PC-3 (cell line): ENCODE measurements around the gene HPDL. TPM values are rescaled to one million over a fixed set of nuclear protein-coding genes. Genes with fewer than 3 reads are reported as not detected.

ENCODE experiments used
- ATAC-seq: fragments of 200-7000 bp; cut with Tn5 transposase; 2 replicates; pipeline ENCODE4 v1.9.1; 2020; ENCODE audit warnings: mild to moderate bottlenecking, moderate library complexity
- BruUV-seq: library from RNA; stranded (reverse); fragments of 400-500 nt; replicated peaks from 2 replicates; lab custom pipeline; 2021; lab: Mats Ljungman, UMichigan
- CTCF ChIA-PET: fragments of 300-600 bp; sonication (Branson Sonifier 250); formaldehyde crosslinking; loops from one replicate; lab custom pipeline; 2022; ENCODE audit warnings: antibody characterized with exemption; lab: Charles Lee
- POLR2A ChIA-PET: fragments of 300-600 bp; sonication (Branson Sonifier 250); formaldehyde crosslinking; loops from one replicate; lab custom pipeline; 2022; ENCODE audit warnings: antibody characterized with exemption; ENCODE audit not compliant: unreplicated experiment; lab: Charles Lee
- DNase-seq: peaks from one replicate; pipeline ENCODE4 v3.0.0-alpha.2; 2015
- H2AFZ ChIP-seq: fragments of 300-600 bp; sonication (generic); 2 replicates; pipeline ENCODE4 v1.6.0; 2016; ENCODE audit warnings: antibody characterized with exemption, low read length
- H3F3A ChIP-seq: fragments of 300-600 bp; sonication (generic); one replicate; pipeline ENCODE4 v1.6.0; 2017; ENCODE audit warnings: antibody characterized with exemption, low read length, control low read depth, mild to moderate bottlenecking; ENCODE audit not compliant: unreplicated experiment
- H3K27ac ChIP-seq: fragments of 300-600 bp; sonication (generic); 2 replicates; pipeline ENCODE4 v1.5.1; 2016; ENCODE audit warnings: mild to moderate bottlenecking, low read length
- H3K27me3 ChIP-seq: fragments of 300-600 bp; sonication (generic); 2 replicates; pipeline ENCODE4 v1.6.1; 2016; ENCODE audit warnings: low read length, mixed read lengths
- H3K36me3 ChIP-seq: fragments of 300-600 bp; sonication (generic); 2 replicates; pipeline ENCODE4 v1.6.1; 2016; ENCODE audit warnings: low read depth, mixed run types, low read length, mixed read lengths
- H3K4me1 ChIP-seq: fragments of 300-600 bp; sonication (generic); 2 replicates; pipeline ENCODE4 v1.5.1; 2016; ENCODE audit warnings: low read length; ENCODE audit not compliant: insufficient read depth
- H3K4me2 ChIP-seq: fragments of 300-600 bp; sonication (generic); 2 replicates; pipeline ENCODE4 v1.6.0; 2016; ENCODE audit warnings: low read length
- H3K4me3 ChIP-seq: fragments of 300-600 bp; sonication (generic); 2 replicates; pipeline ENCODE4 v1.5.1; 2016; ENCODE audit warnings: mild to moderate bottlenecking, low read length, mixed read lengths
- H3K79me2 ChIP-seq: fragments of 300-600 bp; sonication (generic); 2 replicates; pipeline ENCODE4 v1.6.1; 2017; ENCODE audit warnings: low read length, mixed read lengths
- H3K9ac ChIP-seq: fragments of 300-600 bp; sonication (generic); 2 replicates; pipeline ENCODE4 v1.6.0; 2016; ENCODE audit warnings: mild to moderate bottlenecking, low read length
- H3K9me2 ChIP-seq: fragments of 300-600 bp; sonication (generic); replicated peaks from 2 replicates; pipeline ENCODE4 v1.6.1; 2016; ENCODE audit warnings: mixed run types, low read length, mixed read lengths
- H3K9me3 ChIP-seq: fragments of 300-600 bp; sonication (generic); 2 replicates; pipeline ENCODE4 v1.6.1; 2016; ENCODE audit warnings: low read length, mixed read lengths
- H4K20me1 ChIP-seq: fragments of 300-600 bp; sonication (generic); 2 replicates; pipeline ENCODE4 v1.6.1; 2016; ENCODE audit warnings: low read length, mixed read lengths
- CTCF ChIP-seq: fragments of 300-600 bp; sonication (generic); conservative IDR thresholded peaks from 2 replicates; pipeline ENCODE4 v1.5.1; 2017; ENCODE audit warnings: antibody characterized with exemption, low read depth, mild to moderate bottlenecking, low read length
- EZH2 ChIP-seq: fragments of 300-600 bp; sonication (generic); IDR thresholded peaks from one replicate; pipeline ENCODE4 v1.6.1; 2017; ENCODE audit warnings: antibody characterized with exemption, mild to moderate bottlenecking, low read length; ENCODE audit not compliant: unreplicated experiment
- EZH2phosphoT487 ChIP-seq: fragments of 300-600 bp; sonication (generic); IDR thresholded peaks from 2 replicates; pipeline ENCODE4 v1.6.1; 2018; ENCODE audit warnings: mild to moderate bottlenecking, antibody characterized with exemption, low read length, borderline replicate concordance
- intact Hi-C: fragments of 100-400 bp; cut with micrococcal nuclease; formaldehyde crosslinking; loops from 2 replicates; pipeline ENCODE4 v1.9.0; 2023
- total RNA-seq: library from RNA; depleted of rRNA; stranded (reverse); fragments of >200 nt; gene quantifications from 2 replicates; pipeline ENCODE4 v1.2.3, GENCODE V29; 2014

The HPDL gene
- total RNA-seq, 1 experiment from 2014 or later = not detected

GRCh38 chr1:45329445-45329844 lies 2.8 kb downstream of the HPDL start:
- Histone ChIP-seq H2AFZ (no peak overlapping the region), H3K9ac (no peak overlapping the region), H3K9me2 (no peaks in the 10 kb centered on the region), H3F3A (no peaks in the 10 kb centered on the region), H3K4me2 (peak overlapping the region; percentile 20), H3K9me3 (no peaks in the 10 kb centered on the region), H4K20me1 (no peaks in the 10 kb centered on the region), H3K79me2 (no peaks in the 10 kb centered on the region), H3K27me3 (no peaks in the 10 kb centered on the region), H3K36me3 (no peaks in the 10 kb centered on the region), H3K4me1 (peaks cover 13% of the 10 kb centered on the region), H3K27ac (no peak overlapping the region), H3K4me3 (no peak overlapping the region)
- POLR2A ChIA-PET = no interaction called here
- ATAC-seq (peak; percentile 79), DNase-seq (peak; percentile 56)
- CTCF ChIA-PET = interaction anchor here (0.5 to 0.6 kb wide), 2 partner anchors 26 to 376 kb away, joined by 5 to 7 read pairs; no protein-coding TSS in a partner anchor
- no TSS peak for BruUV-seq
- intact Hi-C loops = no loop called here
- no peak for TF ChIP-seq EZH2
- no peak for TF ChIP-seq CTCF
- TF ChIP-seq EZH2phosphoT487 = no peak

GRCh38 chr1:45331436-45332345 lies 5.0 kb downstream of the HPDL start:
- no peak overlapping the region for H3K4me3 ChIP-seq
- no peaks in the 10 kb centered on the region for H3K36me3 ChIP-seq
- no peaks in the 10 kb centered on the region for H3K27me3 ChIP-seq
- H3K9me3 ChIP-seq = no peaks in the 10 kb centered on the region
- no peaks in the 10 kb centered on the region for H4K20me1 ChIP-seq
- H3K4me1 ChIP-seq = peaks cover 35% of the 10 kb centered on the region
- no TSS peak for BruUV-seq
- ChIA-PET POLR2A (no interaction called here), CTCF (no interaction called here)
- no peak overlapping the region for H3K27ac ChIP-seq
- ATAC-seq (no peak), DNase-seq (no peak)
- H3K9ac ChIP-seq = no peak overlapping the region
- H3K79me2 ChIP-seq = no peaks in the 10 kb centered on the region
- no peaks in the 10 kb centered on the region for H3K9me2 ChIP-seq
- TF ChIP-seq CTCF = no peak
- no peak for TF ChIP-seq EZH2phosphoT487
- no peak for TF ChIP-seq EZH2
- no peak overlapping the region for H3K4me2 ChIP-seq
- H3F3A ChIP-seq = no peaks in the 10 kb centered on the region
- intact Hi-C loops = no loop called here
- no peak overlapping the region for H2AFZ ChIP-seq

GRCh38 chr1:45332346-45332720 lies 5.6 kb downstream of the HPDL start:
- no peaks in the 10 kb centered on the region for H3K36me3 ChIP-seq
- ATAC-seq (no peak), DNase-seq (no peak)
- ChIA-PET CTCF (no interaction called here), POLR2A (no interaction called here)
- intact Hi-C loops = no loop called here
- H3K9me3 ChIP-seq = no peaks in the 10 kb centered on the region
- H3K79me2 ChIP-seq = no peaks in the 10 kb centered on the region
- no peak for TF ChIP-seq EZH2phosphoT487
- no peak for TF ChIP-seq EZH2
- TF ChIP-seq CTCF = no peak
- H3K4me1 ChIP-seq = peaks cover 38% of the 10 kb centered on the region
- H3K27ac ChIP-seq = no peak overlapping the region
- H4K20me1 ChIP-seq = no peaks in the 10 kb centered on the region
- H3K27me3 ChIP-seq = no peaks in the 10 kb centered on the region
- no peak overlapping the region for H2AFZ ChIP-seq
- H3K4me3 ChIP-seq = no peak overlapping the region
- H3K4me2 ChIP-seq = no peak overlapping the region
- H3K9ac ChIP-seq = no peak overlapping the region
- H3F3A ChIP-seq = no peaks in the 10 kb centered on the region
- no peaks in the 10 kb centered on the region for H3K9me2 ChIP-seq
- BruUV-seq = no TSS peak
